Mesenchymal stem cell (in vitro differentiated cells and primary cell): ENCODE data around the gene NLRP9.
A peak's percentile ranks its signal among the peaks of the same experiment; 100 is the strongest.

Experiments used
- DNase-seq: peaks from one replicate; pipeline ENCODE4 v3.0.0-alpha.2; 2013
- H2AFZ ChIP-seq: one replicate; pipeline ENCODE4 v1.6.1; 2013; ENCODE audit warnings: low read depth, mild to moderate bottlenecking, control low read depth, inconsistent platforms, low read length, moderate library complexity
- H2AK5ac ChIP-seq: 2 replicates; pipeline ENCODE4 v1.6.1; 2013; ENCODE audit warnings: low read length, moderate library complexity, mild to moderate bottlenecking, inconsistent platforms; ENCODE audit not compliant: severe bottlenecking
- H2BK120ac ChIP-seq: one replicate; pipeline ENCODE4 v1.6.1; 2013; ENCODE audit warnings: low read depth, mild to moderate bottlenecking, inconsistent platforms, low read length, moderate library complexity
- H2BK12ac ChIP-seq, 2 experiments: one replicate each; pipeline ENCODE4 v1.6.1; 2013; ENCODE audit warnings: inconsistent platforms in 2 of 2, low read length in 2 of 2, mild to moderate bottlenecking in 2 of 2, moderate library complexity in 2 of 2, control low read depth in 1 of 2
- H2BK15ac ChIP-seq: one replicate; pipeline ENCODE4 v1.6.1; 2013; ENCODE audit warnings: mild to moderate bottlenecking, low read depth, inconsistent platforms; ENCODE audit not compliant: poor library complexity, severe bottlenecking
- H2BK5ac ChIP-seq: 2 replicates; pipeline ENCODE4 v1.6.1; 2013; ENCODE audit warnings: low read depth, mild to moderate bottlenecking, low read length, control low read depth, inconsistent platforms; ENCODE audit not compliant: poor library complexity, severe bottlenecking
- H3K14ac ChIP-seq, 2 experiments: one replicate each; pipeline ENCODE4 v1.6.1; 2013; ENCODE audit warnings: inconsistent platforms in 2 of 2, low read length in 2 of 2, control low read depth in 1 of 2, mild to moderate bottlenecking in 1 of 2, moderate library complexity in 1 of 2
- H3K18ac ChIP-seq, 2 experiments: one replicate each; pipeline ENCODE4 v1.6.1; 2013; ENCODE audit warnings: inconsistent platforms in 2 of 2, low read length in 2 of 2, control low read depth in 1 of 2, low read depth in 1 of 2, mild to moderate bottlenecking in 1 of 2
- H3K23ac ChIP-seq, 2 experiments: one replicate each; pipeline ENCODE4 v1.6.1; 2013; ENCODE audit warnings: inconsistent platforms in 2 of 2, low read length in 2 of 2, mild to moderate bottlenecking in 2 of 2, moderate library complexity in 2 of 2, control low read depth in 1 of 2
- H3K27ac ChIP-seq: 2 replicates; pipeline ENCODE4 v1.5.1; 2013; ENCODE audit warnings: mild to moderate bottlenecking, moderate library complexity, low read length, control low read depth, inconsistent platforms; ENCODE audit not compliant: poor library complexity, severe bottlenecking
- H3K27me3 ChIP-seq, 2 experiments: 2 replicates each; pipeline versions ENCODE4 v1.6.1 to v1.7.0; 2013; ENCODE audit warnings: low read length in 2 of 2, mild to moderate bottlenecking in 2 of 2, moderate library complexity in 2 of 2, control low read depth in 1 of 2, inconsistent platforms in 1 of 2; ENCODE audit not compliant: control insufficient read depth in 1 of 2, insufficient read depth in 1 of 2
- H3K36me3 ChIP-seq, 2 experiments: 2 replicates each; pipeline versions ENCODE4 v1.6.1 to v1.7.0; 2013; ENCODE audit warnings: low read length in 2 of 2, control low read depth in 1 of 2, inconsistent platforms in 1 of 2, low read depth in 1 of 2, mild to moderate bottlenecking in 1 of 2; ENCODE audit not compliant: insufficient read depth in 2 of 2, control insufficient read depth in 1 of 2
- H3K4ac ChIP-seq, 2 experiments: one replicate each; pipeline ENCODE4 v1.6.1; 2013; ENCODE audit warnings: inconsistent platforms in 2 of 2, low read length in 2 of 2, mild to moderate bottlenecking in 2 of 2, moderate library complexity in 2 of 2, control low read depth in 1 of 2, low read depth in 1 of 2
- H3K4me1 ChIP-seq: 2 replicates; pipeline ENCODE4 v1.6.1; 2013; ENCODE audit warnings: low read depth, low read length, control low read depth; ENCODE audit not compliant: control insufficient read depth, insufficient read depth
- H3K4me2 ChIP-seq: 2 replicates; pipeline ENCODE4 v1.6.1; 2013; ENCODE audit warnings: low read length, mild to moderate bottlenecking, inconsistent platforms; ENCODE audit not compliant: poor library complexity, severe bottlenecking
- H3K4me3 ChIP-seq, 2 experiments: 2 replicates each; pipeline versions ENCODE4 v1.5.1 to v1.7.0; 2013; ENCODE audit warnings: low read length in 2 of 2, mild to moderate bottlenecking in 2 of 2, control low read depth in 1 of 2, low read depth in 1 of 2; ENCODE audit not compliant: insufficient read depth in 1 of 2
- H3K79me1 ChIP-seq: replicated peaks from 2 replicates; pipeline ENCODE4 v1.6.1; 2013; ENCODE audit warnings: mild to moderate bottlenecking, control low read depth, low read length, inconsistent platforms; ENCODE audit not compliant: poor library complexity, severe bottlenecking
- H3K9ac ChIP-seq: 2 replicates; pipeline ENCODE4 v1.7.0; 2013; ENCODE audit warnings: mild to moderate bottlenecking, low read length, moderate library complexity
- H3K9me3 ChIP-seq: 2 replicates; pipeline ENCODE4 v1.7.0; 2013; ENCODE audit warnings: mild to moderate bottlenecking, low read length; ENCODE audit not compliant: control insufficient read depth
- H4K8ac ChIP-seq: one replicate; pipeline ENCODE4 v1.6.1; 2013; ENCODE audit warnings: inconsistent platforms, mild to moderate bottlenecking, low read length, moderate library complexity
- H4K91ac ChIP-seq: one replicate; pipeline ENCODE4 v1.6.1; 2013; ENCODE audit warnings: mild to moderate bottlenecking, low read length, inconsistent platforms
- WGBS: methylation state at CpG from one replicate; pipeline ENCODE4 v1.1.7; 2013; ENCODE audit warnings: mixed read lengths; 5-methylcytosine and 5-hydroxymethylcytosine counted together

The NLRP9 gene

DNA sequence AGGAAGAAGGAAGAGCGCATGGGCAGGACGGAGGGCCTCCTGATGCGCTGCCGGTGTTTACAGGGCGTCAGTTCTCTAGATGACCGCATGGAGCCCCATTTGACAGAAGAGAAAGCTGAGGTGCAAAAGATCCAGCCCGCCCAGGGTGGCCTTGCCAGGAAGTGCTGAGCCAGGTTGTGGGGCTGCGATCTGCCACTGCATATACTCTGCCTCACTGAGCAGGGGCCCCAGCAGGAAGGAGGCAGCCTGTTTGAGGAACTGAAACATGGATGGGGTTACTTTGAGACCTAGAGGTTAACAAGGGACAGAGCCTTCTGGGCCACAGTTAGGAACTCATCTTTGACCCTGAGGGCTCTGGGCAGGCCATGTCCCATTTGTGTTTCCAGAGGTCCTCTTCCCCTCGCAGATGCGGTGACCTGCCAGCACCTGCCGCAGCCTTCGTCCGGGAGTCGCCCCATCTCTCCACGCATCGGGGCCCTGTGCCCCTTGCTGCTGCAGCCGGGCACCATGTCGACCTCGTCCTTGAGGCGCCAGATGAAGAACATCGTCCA is 60.0 kb downstream of the NLRP9 start:
- H3K27me3 ChIP-seq = no peaks in the 10 kb centered on the region
- H3K9ac ChIP-seq = peak overlapping the region; percentile 97
- H2BK120ac ChIP-seq = no peak overlapping the region
- peaks cover 51% of the 10 kb centered on the region for H3K4me1 ChIP-seq
- no peak overlapping the region for H3K14ac ChIP-seq
- H2AK5ac ChIP-seq = no peak overlapping the region
- peak overlapping the region; percentile 43 for H4K91ac ChIP-seq
- H4K8ac ChIP-seq = no peak overlapping the region
- 97% methylated on average over 21 of the region's 21 CpGs for WGBS
- H3K4me3 ChIP-seq = no peak overlapping the region
- H3K4ac ChIP-seq = no peak overlapping the region
- no peak overlapping the region for H2BK5ac ChIP-seq
- H2BK12ac ChIP-seq = no peak overlapping the region
- no peak overlapping the region for H3K23ac ChIP-seq
- no peak overlapping the region for H3K27ac ChIP-seq
- peaks cover 2% of the 10 kb centered on the region for H3K79me1 ChIP-seq
- H3K9me3 ChIP-seq = no peaks in the 10 kb centered on the region
- no peak overlapping the region for H2AFZ ChIP-seq
- no peak overlapping the region for H2BK15ac ChIP-seq
- no peak overlapping the region for H3K4me2 ChIP-seq
- peaks cover 54 to 62% of the 10 kb centered on the region in 2 experiments for H3K36me3 ChIP-seq
- no peak for DNase-seq
- no peak overlapping the region for H3K18ac ChIP-seq

DNA sequence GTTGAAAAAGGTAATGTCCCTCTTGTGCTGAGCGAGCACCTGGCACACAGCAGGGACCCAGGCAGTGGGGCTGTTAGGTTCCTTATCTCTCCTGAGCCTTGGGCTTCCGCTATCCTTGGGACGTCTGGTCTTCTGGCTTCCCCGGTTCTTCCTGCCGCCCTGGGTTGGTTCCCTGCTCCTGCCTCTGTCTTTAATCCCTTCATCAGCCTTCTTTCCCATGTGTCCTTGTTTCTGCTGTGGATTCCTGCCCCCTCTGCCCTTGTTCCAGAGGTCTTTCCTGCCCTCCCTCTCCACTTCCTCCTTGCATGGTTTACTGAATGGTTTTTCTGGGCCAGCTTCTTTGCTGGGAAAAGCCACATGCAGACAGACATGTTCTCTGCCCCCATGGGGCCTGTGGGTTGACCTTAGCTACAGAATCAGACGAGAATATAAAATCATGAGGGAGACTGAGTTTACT is 60.6 kb downstream of the NLRP9 start:
- WGBS = 64% methylated on average over 6 of the region's 6 CpGs
- Histone ChIP-seq H4K8ac (no peak overlapping the region), H3K36me3 (peaks cover 54 to 62% of the 10 kb centered on the region in 2 experiments), H2BK120ac (no peak overlapping the region), H3K79me1 (peaks cover 2% of the 10 kb centered on the region), H3K4ac (no peak overlapping the region), H3K14ac (no peak overlapping the region), H3K4me3 (peak overlapping the region in 1 of 2 experiments; percentile 96), H3K18ac (no peak overlapping the region), H3K27ac (no peak overlapping the region), H2BK12ac (no peak overlapping the region), H3K27me3 (no peaks in the 10 kb centered on the region), H3K9ac (peak overlapping the region; percentile 97), H2AFZ (no peak overlapping the region), H3K9me3 (no peaks in the 10 kb centered on the region), H2AK5ac (no peak overlapping the region), H2BK5ac (no peak overlapping the region), H2BK15ac (no peak overlapping the region), H4K91ac (no peak overlapping the region), H3K23ac (no peak overlapping the region), H3K4me2 (no peak overlapping the region), H3K4me1 (peaks cover 51% of the 10 kb centered on the region)
- no peak for DNase-seq

DNA sequence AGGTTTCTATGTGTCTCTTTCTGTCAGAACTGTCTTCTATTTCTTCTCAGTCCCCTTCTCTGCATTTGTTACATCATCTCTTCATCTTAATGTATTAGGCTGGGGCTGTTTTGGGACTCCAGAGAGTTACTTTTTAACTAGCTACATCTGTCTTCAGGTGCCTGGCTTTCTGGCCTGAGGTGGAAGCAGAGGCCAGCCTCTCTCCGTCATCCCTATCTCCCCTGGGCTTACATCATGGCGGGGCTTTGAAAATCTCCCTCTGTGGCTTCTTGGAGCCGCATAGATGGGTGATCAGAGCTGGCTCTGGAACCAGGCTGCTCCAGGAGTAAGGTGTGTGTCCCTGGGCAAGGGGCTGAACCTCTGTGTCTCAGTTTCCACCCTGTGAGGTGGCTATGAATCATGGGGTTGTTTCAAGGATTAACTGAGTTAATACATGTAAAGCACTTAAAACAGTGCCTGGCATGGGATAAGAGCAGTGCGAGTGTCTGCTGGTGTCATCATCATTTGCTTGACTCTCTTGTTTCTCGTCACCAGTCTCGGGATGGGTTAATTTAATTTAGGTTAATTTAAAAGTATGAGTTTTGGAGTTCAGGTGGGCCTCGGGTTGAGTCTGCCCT is 61.2 kb downstream of the NLRP9 start:
- no peaks in the 10 kb centered on the region for H3K27me3 ChIP-seq
- H2AFZ ChIP-seq = no peak overlapping the region
- peak overlapping the region in 1 of 2 experiments; percentile 96 for H3K4me3 ChIP-seq
- no peak overlapping the region for H3K14ac ChIP-seq
- no peak for DNase-seq
- WGBS = 92% methylated on average over 7 of the region's 7 CpGs
- H2BK12ac ChIP-seq = no peak overlapping the region
- peak overlapping the region; percentile 97 for H3K9ac ChIP-seq
- H3K79me1 ChIP-seq = peaks cover 2% of the 10 kb centered on the region
- peak overlapping the region; percentile 20 for H4K8ac ChIP-seq
- no peak overlapping the region for H3K4ac ChIP-seq
- no peak overlapping the region for H2BK5ac ChIP-seq
- peak overlapping the region in 1 of 2 experiments; percentile 10 for H3K23ac ChIP-seq
- no peak overlapping the region for H3K27ac ChIP-seq
- peaks cover 50 to 59% of the 10 kb centered on the region in 2 experiments for H3K36me3 ChIP-seq
- peak overlapping the region; percentile 21 for H2AK5ac ChIP-seq
- no peaks in the 10 kb centered on the region for H3K9me3 ChIP-seq
- no peak overlapping the region for H2BK15ac ChIP-seq
- no peak overlapping the region for H3K18ac ChIP-seq
- H3K4me1 ChIP-seq = peaks cover 48% of the 10 kb centered on the region
- H4K91ac ChIP-seq = no peak overlapping the region
- no peak overlapping the region for H2BK120ac ChIP-seq
- peak overlapping the region; percentile 35 for H3K4me2 ChIP-seq

GRCh38 chr19:55676383-55676782 is 61.8 kb downstream of the NLRP9 start:
- no peak overlapping the region for H3K27ac ChIP-seq
- no peak overlapping the region for H2AK5ac ChIP-seq
- H3K18ac ChIP-seq = no peak overlapping the region
- H3K4ac ChIP-seq = no peak overlapping the region
- H2BK5ac ChIP-seq = no peak overlapping the region
- H4K8ac ChIP-seq = no peak overlapping the region
- peak overlapping the region; percentile 97 for H3K9ac ChIP-seq
- H2AFZ ChIP-seq = no peak overlapping the region
- peak overlapping the region in 1 of 2 experiments; percentile 96 for H3K4me3 ChIP-seq
- no peak overlapping the region for H3K14ac ChIP-seq
- H3K23ac ChIP-seq = no peak overlapping the region
- H3K9me3 ChIP-seq = no peaks in the 10 kb centered on the region
- no peak overlapping the region for H2BK120ac ChIP-seq
- H3K27me3 ChIP-seq = no peaks in the 10 kb centered on the region
- peak overlapping the region; percentile 35 for H3K4me2 ChIP-seq
- peaks cover 51% of the 10 kb centered on the region for H3K4me1 ChIP-seq
- no peak overlapping the region for H2BK12ac ChIP-seq
- H3K36me3 ChIP-seq = peaks cover 51 to 56% of the 10 kb centered on the region in 2 experiments
- no peak overlapping the region for H4K91ac ChIP-seq
- peaks cover 2% of the 10 kb centered on the region for H3K79me1 ChIP-seq
- WGBS = 97% methylated on average over 5 of the region's 5 CpGs
- no peak overlapping the region for H2BK15ac ChIP-seq
- DNase-seq = no peak
